Medulla oblongata (tissue), 1 donor: ENCODE results near the gene FSCN2.
A peak's percentile ranks its signal among the peaks of the same experiment; 100 is the strongest.

Experiments used
- DNase-seq: peaks from one replicate; pipeline ENCODE4 v3.0.0-alpha.2; 2015; ENCODE audit errors: extremely low spot score

FSCN2 gene

GRCh38 chr17:81539961-81540675 lies 11.9 kb downstream of the FSCN2 start:
- no peak for DNase-seq

DNA sequence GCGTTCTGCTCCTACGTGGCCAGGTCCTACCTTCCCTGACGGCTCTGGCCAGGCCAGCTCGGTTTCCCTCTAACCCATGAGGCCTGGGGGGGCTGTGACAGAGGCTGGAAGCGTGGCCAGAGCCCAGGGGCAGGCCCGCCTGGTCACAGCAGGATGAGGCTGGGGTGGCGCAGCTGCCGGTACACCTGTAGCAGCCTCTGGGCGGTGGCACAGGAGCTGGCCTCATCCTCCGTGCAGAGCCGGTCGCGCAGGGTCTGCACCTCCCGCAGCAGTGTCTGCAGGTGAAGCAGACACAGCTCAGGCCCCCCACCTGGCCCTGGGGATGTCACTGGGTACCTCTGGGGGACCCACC lies 12.5 kb downstream of the FSCN2 start:
- DNase-seq, result no peak

- DNase-seq, result no peak
Measured at GRCh38 chr17:81541123-81541522, 12.9 kb downstream of the FSCN2 start.

GRCh38 chr17:81542431-81543338 lies 14.5 kb downstream of the FSCN2 start:
- DNase-seq, result no peak

DNA sequence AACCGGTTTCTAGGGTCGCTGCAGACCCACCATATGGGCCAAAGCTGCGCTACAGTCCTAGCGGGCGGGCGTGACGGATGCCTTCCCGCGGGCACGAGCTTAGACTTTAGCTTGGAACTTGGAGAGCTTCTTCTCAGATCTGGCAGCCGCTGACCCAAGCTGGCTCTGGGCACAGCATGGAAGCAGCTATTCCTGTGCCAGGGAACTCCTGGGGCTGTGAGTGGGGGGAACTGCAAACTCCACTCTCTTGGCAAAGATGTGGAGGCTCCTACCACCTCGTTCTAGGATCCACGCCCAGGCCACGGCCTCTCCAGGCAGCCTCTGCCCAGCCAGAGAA lies 15.1 kb downstream of the FSCN2 start:
- DNase-seq, result no peak

- DNase-seq, result no peak
Measured at GRCh38 chr17:81543756-81544155, 15.6 kb downstream of the FSCN2 start.

DNA sequence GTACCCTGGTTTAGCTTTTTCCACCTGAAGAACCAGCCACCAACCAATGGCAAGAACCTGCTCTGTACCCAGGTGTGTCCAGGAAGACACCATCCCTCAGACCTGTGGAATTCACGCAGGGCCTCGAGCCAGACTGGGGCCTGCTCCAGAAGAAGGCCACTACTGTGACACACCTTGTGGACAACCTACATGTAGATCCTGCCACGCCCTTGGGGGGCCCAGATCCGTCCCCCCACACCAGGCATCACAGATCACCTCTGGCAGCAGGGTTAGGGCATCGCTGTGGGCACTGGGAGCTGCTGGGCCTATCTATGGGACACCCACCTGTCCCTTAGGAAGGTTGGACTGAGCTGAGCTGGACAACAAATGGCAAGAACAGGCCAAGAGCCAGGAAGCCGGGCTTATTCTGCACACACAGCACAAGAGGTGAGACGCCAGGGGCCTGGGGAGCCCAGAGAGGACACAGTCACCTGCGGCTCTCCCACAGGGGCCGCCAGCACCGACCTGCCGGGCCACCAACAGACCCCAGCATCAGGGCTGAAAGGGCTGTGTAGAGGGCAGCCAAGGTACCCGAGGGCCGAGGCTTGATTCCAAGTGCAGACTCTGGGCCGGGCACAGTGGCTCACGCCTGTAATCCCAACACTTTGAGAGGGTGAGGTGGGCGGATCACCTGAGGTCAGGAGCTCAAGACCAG lies 16.3 kb downstream of the FSCN2 start:
- DNase-seq, result no peak

DNA sequence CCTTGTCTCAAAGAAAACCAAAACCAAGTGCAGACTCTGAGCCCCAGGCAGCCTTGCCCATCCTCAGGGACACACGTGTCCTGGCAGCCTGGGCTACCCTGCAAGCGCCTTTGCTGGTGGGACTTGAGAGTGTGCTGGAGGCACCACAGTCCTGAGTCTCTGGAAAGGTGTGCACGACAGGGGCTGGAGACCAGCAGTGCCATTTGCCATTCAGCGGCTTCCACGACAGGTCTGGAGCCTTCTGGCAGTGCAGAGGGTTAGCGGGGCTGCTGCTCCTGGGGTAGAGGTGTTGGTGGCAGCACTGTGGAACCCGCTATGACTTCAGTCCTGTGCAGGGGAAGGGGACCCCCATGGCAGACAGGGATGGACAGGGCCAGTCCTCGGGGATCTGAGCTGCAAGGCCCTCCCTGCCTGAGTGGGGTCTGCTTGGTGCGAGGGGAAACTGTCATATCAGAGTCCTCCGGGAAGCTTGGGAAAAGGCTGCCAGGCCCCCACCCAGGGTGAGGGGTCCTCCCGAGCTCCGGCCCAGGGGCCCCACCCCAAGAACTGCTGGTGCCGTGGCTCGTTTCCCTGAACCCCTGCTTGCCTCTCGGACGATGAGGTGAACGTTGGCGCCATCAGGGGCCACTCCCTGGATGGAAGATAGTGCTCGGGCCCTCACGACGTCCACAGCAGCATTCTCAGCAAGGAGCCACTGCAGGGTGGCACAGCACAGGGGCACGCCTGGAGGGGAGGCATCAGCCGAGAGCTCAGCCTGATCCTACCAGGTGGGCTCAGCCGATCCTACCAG lies 17.2 kb downstream of the FSCN2 start:
- DNase-seq, result no peak

DNA sequence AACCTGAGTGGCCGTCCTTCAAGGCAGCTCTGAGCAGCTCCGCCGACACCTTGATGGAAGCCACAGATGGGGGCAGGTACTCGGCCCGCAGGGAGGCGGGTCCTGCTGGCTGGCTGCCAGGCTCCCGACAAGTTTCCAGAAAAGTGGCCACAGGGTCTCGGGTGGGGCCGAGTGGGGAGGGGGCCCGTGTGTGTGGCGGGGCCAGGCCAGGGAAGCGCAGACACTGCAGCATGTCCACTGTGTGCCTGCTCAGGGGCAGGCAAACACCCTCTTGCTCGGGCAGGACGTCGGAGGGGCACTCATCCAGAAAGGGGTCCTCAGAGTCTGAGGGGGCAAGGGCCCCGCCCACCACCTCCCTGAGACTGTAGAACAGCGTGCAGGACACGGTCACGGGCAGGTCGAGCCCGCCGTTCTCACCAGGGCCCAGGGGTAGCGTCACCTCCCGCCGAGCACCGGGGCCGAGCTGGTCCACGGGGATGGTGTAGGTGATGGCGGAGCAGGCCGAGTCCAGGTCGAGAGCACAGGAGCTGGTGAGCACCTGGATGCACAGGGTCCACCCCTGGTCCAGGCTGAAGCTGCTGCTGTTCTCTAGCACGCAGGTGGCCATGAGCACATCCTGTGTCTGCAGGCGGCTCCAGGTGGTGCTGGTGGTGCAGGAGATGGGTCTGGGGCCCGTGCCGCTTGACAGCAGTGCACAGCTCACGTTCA lies 18.9 kb downstream of the FSCN2 start:
- DNase-seq, result no peak

- no peak for DNase-seq
Measured at GRCh38 chr17:81547614-81547982, 19.4 kb downstream of the FSCN2 start.

GRCh38 chr17:81549031-81549557 lies 20.9 kb downstream of the FSCN2 start:
- no peak for DNase-seq

GRCh38 chr17:81549826-81550225 lies 21.6 kb downstream of the FSCN2 start:
- DNase-seq, result no peak

DNA sequence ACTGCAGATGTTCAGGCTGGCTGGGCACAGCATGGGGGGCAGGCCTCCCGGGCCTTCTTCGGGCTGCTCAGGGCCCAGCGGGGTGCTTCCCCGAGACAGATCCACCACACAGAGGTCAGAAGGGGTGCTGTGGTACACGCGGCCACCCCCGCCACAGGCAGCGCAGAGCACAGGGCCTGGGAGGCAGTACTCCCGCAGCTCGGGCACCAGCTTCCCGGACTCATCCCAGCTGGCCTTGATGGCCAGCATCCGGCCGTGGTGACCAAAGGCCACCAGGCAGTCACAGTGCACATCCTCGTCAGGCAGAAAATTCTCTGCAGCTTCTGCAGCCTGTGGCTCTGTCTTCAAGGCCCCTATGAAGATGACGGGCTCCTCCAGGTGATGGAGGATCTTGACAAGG lies 22.1 kb downstream of the FSCN2 start:
- no peak for DNase-seq

- DNase-seq, result no peak
Measured at GRCh38 chr17:81550830-81551457, 22.8 kb downstream of the FSCN2 start.

GRCh38 chr17:81551458-81552243 lies 23.5 kb downstream of the FSCN2 start:
- DNase-seq, result no peak

GRCh38 chr17:81552244-81553017 lies 24.3 kb downstream of the FSCN2 start, which contains the start of gene FAAP100:
Gene FAAP100, minus strand, starts transcription at chr17:81552353. Its CDS starts 23 bp downstream, at chr17:81552330.
- peak; percentile 73 for DNase-seq

GRCh38 chr17:81553018-81553615 lies 24.9 kb downstream of the FSCN2 start:
- DNase-seq, result peak; percentile 62

- no peak for DNase-seq
Measured at GRCh38 chr17:81553616-81554181, 25.5 kb downstream of the FSCN2 start.
